ENCODE measurements around the gene ZBTB32. TPM values are rescaled to one million over a fixed set of nuclear protein-coding genes. Genes with fewer than 3 reads are reported as not detected.

Gene ZBTB32
- polyA plus RNA-seq, 2 of the 4 experiments (the other 2 are of a cell fraction), result not detected

- CTCF ChIA-PET, result interaction anchor here (1.1 to 1.3 kb wide), 2 partner anchors 38 to 175 kb away, joined by 3 to 4 read pairs; no protein-coding TSS in a partner anchor
- POLR2A ChIA-PET, result interaction anchor here (1.1 to 2.3 kb wide), 2 partner anchors 8 to 15 kb away, joined by 4 to 35 read pairs; partner anchors contain the start of gene LIN37
- Histone ChIP-seq H3K4me2 (no peak overlapping the region), H3K4me1 (peaks cover 20% of the 10 kb centered on the region), H3K9me3 (no peaks in the 10 kb centered on the region), H3K4me3 (no peak overlapping the region), H3K27ac (no peak overlapping the region)
- whole genome bisulfite sequencing (ENCODE audit: missing lambda C conversion rate), result 93% methylated on average over 74 of the region's 74 CpGs
- no peak for FAIRE-seq
- TF ChIP-seq CHD2 (IDR thresholded peaks at IDR 0.05; ENCODE audit: low read length, partially characterized antibody) (no peak), KDM1A (IDR thresholded peaks at IDR 0.05; ENCODE audit: low read depth) (no peak), POLR2A (IDR thresholded peaks at IDR 0.05; ENCODE audit: low read length) (peak; percentile 17; the same call in 1 of the 2 replicates)
- DNase-seq (ENCODE audit: low read depth in 1 of 2, low spot score in 1 of 2), result no peak
- ATAC-seq, result no peak
These were observed 51.4 kb downstream of the ZBTB32 start for GRCh38 chr19:35755550-35756376.

- CTCF ChIA-PET, result interaction anchor here (0.6 to 1.3 kb wide), 5 partner anchors 8 to 1715 kb away, joined by 3 to 6 read pairs (median 3); partner anchors contain the start of gene LIN37
- ATAC-seq (no peak), DNase-seq (ENCODE audit: low read depth in 1 of 2, low spot score in 1 of 2) (no peak), FAIRE-seq (no peak)
- H3K4me1 ChIP-seq, result peaks cover 25% of the 10 kb centered on the region
- WGBS (ENCODE audit: missing lambda C conversion rate), result 91% methylated on average over 47 of the region's 52 CpGs
- TF ChIP-seq BHLHE40 (IDR thresholded peaks at IDR 0.05; ENCODE audit: low read depth, low read length) (no peak), CBX8 (IDR thresholded peaks at IDR 0.05) (no peak), MAX (IDR thresholded peaks at IDR 0.05) (0 out of 2 replicates have a peak, but pooled peaks have one; percentile 8), RNF2 (IDR thresholded peaks at IDR 0.05; ENCODE audit: borderline replicate concordance, low read depth) (no peak), CHD2 (IDR thresholded peaks at IDR 0.05; ENCODE audit: low read length, partially characterized antibody) (no peak)
- POLR2A ChIA-PET, result interaction anchor here (0.6 to 2.3 kb wide), 9 partner anchors 8 to 175 kb away, joined by 3 to 35 read pairs (median 4); partner anchors contain the start of genes LIN37, PSENEN and U2AF1L4
- no peaks in the 10 kb centered on the region for H3K9me3 ChIP-seq
- H3K4me3 ChIP-seq, result peak within 1 kb of the TSS; percentile 71
- H3K27ac ChIP-seq, result peak within 1 kb of the TSS; percentile 87 to 93
- peak within 1 kb of the TSS; percentile 89 for H3K4me2 ChIP-seq
These were observed 52.2 kb downstream of the ZBTB32 start, which contains the start of gene HSPB6 for GRCh38 chr19:35756377-35757230. Gene HSPB6 (minus strand): TSS chr19:35757029. CDS start chr19:35757008, 21 bp downstream.

- ChIA-PET POLR2A (interaction anchor here (0.6 to 2.3 kb wide), 9 partner anchors 9 to 174 kb away, joined by 3 to 35 read pairs (median 4); partner anchors contain the start of genes LIN37, PSENEN and U2AF1L4), CTCF (interaction anchor here (0.6 to 1.3 kb wide), 3 partner anchors 9 to 1716 kb away, joined by 3 to 6 read pairs (median 3); partner anchors contain the start of gene LIN37)
- peaks cover 25% of the 10 kb centered on the region for H3K4me1 ChIP-seq
- WGBS (ENCODE audit: missing lambda C conversion rate), result 35% methylated on average over 19 of the region's 19 CpGs
- FAIRE-seq (no peak), ATAC-seq (peak; percentile 40 to 43), DNase-seq (ENCODE audit: low read depth in 1 of 2, low spot score in 1 of 2) (peak in 1 of 2 experiments; percentile 63)
- no peaks in the 10 kb centered on the region for H3K9me3 ChIP-seq
- peak overlapping the region; percentile 71 for H3K4me3 ChIP-seq
- TF ChIP-seq HEYL (CRISPR knock-in tag; IDR thresholded peaks at IDR 0.05) (no peak), NPAS2 (CRISPR knock-in tag; IDR thresholded peaks at IDR 0.05; ENCODE audit: borderline replicate concordance) (no peak), JUN (IDR thresholded peaks at IDR 0.05) (peak in 1 of 2 experiments; percentile 12; a peak in 1 of 5 replicates), FOSL2 (IDR thresholded peaks at IDR 0.05) (no peak), FOSL2 (CRISPR knock-in tag; IDR thresholded peaks at IDR 0.05) (peak; percentile 59), TFCP2L1 (CRISPR knock-in tag; IDR thresholded peaks at IDR 0.05) (no peak), SMC3 (IDR thresholded peaks at IDR 0.05) (0 out of 3 replicates have a peak, but pooled peaks have one; percentile 12), GATA3 (IDR thresholded peaks at IDR 0.05; ENCODE audit: borderline replicate concordance) (0 out of 2 replicates have a peak, but pooled peaks have one; percentile 29), PBX3 (IDR thresholded peaks at IDR 0.05) (peak; percentile 44; the same call in 1 of the 2 replicates)
- H3K27ac ChIP-seq, result peak overlapping the region; percentile 87 to 93
- H3K4me2 ChIP-seq, result peak overlapping the region; percentile 89
These were observed 52.9 kb downstream of the ZBTB32 start for GRCh38 chr19:35757231-35757748.
